Body of pancreas (tissue), 4 donors: ENCODE results near the gene SYNGR3. TPM values are rescaled to one million over a fixed set of nuclear protein-coding genes. Genes with fewer than 3 reads are reported as not detected.

ENCODE experiments used
- ATAC-seq: fragments of 150-250 bp; one replicate; pipeline ENCODE4 v1.9.1; 2016
- DNase-seq, 4 donors: peaks; one replicate each; pipeline ENCODE4 v3.0.0-alpha.2; 2019
- H3K27ac ChIP-seq, 4 donors: fragments of 200-600 bp; sonication (generic); 1 replicate in 3 of 4; 2 replicates in 1 of 4; pipeline versions ENCODE4 v1.5.1 to v1.6.1; 2016 to 2019; ENCODE audit warnings: mild to moderate bottlenecking in 1 of 4, mixed read lengths in 1 of 4, moderate library complexity in 1 of 4
- H3K27me3 ChIP-seq, 2 donors: fragments of 200-600 bp; sonication (generic); one replicate each; pipeline ENCODE4 v1.6.0; 2016; ENCODE audit warnings: mild to moderate bottlenecking in 1 of 2
- H3K36me3 ChIP-seq, 2 donors: fragments of 200-600 bp; sonication (generic); replicated peaks in 1 of 2; 2 replicates each; pipeline ENCODE4 v1.5.1; 2016; ENCODE audit warnings: low read depth in 2 of 2; ENCODE audit not compliant: insufficient read depth in 1 of 2
- H3K4me1 ChIP-seq: fragments of 200-600 bp; sonication (generic); one replicate; pipeline ENCODE4 v1.6.0; 2016
- H3K4me3 ChIP-seq, 2 donors: fragments of 200-600 bp; sonication (generic); 1 replicate in 1 of 2; 2 replicates in 1 of 2; pipeline ENCODE4 v1.5.1; 2016 to 2019
- H3K9me3 ChIP-seq, 3 donors: fragments of 200-600 bp; sonication (generic); 1 replicate in 2 of 3; 2 replicates in 1 of 3; pipeline ENCODE4 v1.5.1; 2016
- CTCF ChIP-seq, 7 experiments: fragments of 450-650 bp in 4 of 7; fragments of 200-600 bp in 3 of 7; sonication (generic) in 3 of 7; IDR thresholded peaks; one replicate each; pipeline ENCODE4 v1.5.1; 2016 to 2019; ENCODE audit warnings: antibody characterized with exemption in 7 of 7
- POLR2A ChIP-seq, 3 donors: fragments of 450-650 bp; IDR thresholded peaks; one replicate each; pipeline ENCODE4 v1.6.1; 2016; ENCODE audit warnings: antibody characterized with exemption in 3 of 3, mild to moderate bottlenecking in 2 of 3
- WGBS, 2 donors: methylation state at CpG; one replicate each; pipeline ENCODE4 v1.1.5; 2017; 5-methylcytosine and 5-hydroxymethylcytosine counted together
- intact Hi-C: fragments of 100-400 bp; cut with DNase I; formaldehyde crosslinking; loops from one replicate; pipeline ENCODE4 v1.15.1; 2023
- total RNA-seq, 2 donors: library from RNA; depleted of rRNA; stranded (reverse); fragments of >200 nt; gene quantifications; one replicate each; pipeline ENCODE4 v1.1.0, GENCODE V29; 2016

SYNGR3 gene
- total RNA-seq, 2 donors from 2014 or later = 0.33 to 1.6 TPM

- Histone ChIP-seq H3K36me3 (no peaks in the 10 kb centered on the region), H3K27me3 (no peaks in the 10 kb centered on the region), H3K4me1 (peaks cover 45% of the 10 kb centered on the region), H3K4me3 (no peak overlapping the region), H3K9me3 (no peaks in the 10 kb centered on the region), H3K27ac (peak overlapping the region in 2 of 4 donors; percentile 36 to 75)
- TF ChIP-seq POLR2A (IDR thresholded peaks at IDR 0.05) (no peak), CTCF (IDR thresholded peaks at IDR 0.05) (no peak)
- WGBS, 2 donors = 84 to 85% methylated on average over 13 to 26 of the region's 29 CpGs
- ATAC-seq = no peak
- intact Hi-C loops = no loop called here
- DNase-seq = no peak
These were observed 48.0 kb downstream of the SYNGR3 start for GRCh38 chr16:2037647-2038381.

- intact Hi-C loops = no loop called here
- DNase-seq = no peak
- TF ChIP-seq CTCF (IDR thresholded peaks at IDR 0.05) (no peak), POLR2A (IDR thresholded peaks at IDR 0.05) (no peak)
- Histone ChIP-seq H3K4me3 (no peak overlapping the region), H3K27ac (peak overlapping the region in 2 of 4 donors; percentile 55 to 62), H3K36me3 (no peaks in the 10 kb centered on the region), H3K4me1 (peaks cover 41% of the 10 kb centered on the region), H3K27me3 (no peaks in the 10 kb centered on the region), H3K9me3 (no peaks in the 10 kb centered on the region)
- 82 to 83% methylated on average over 26 to 35 of the region's 41 CpGs for WGBS, 2 donors
- no peak for ATAC-seq
These were observed 48.8 kb downstream of the SYNGR3 start for GRCh38 chr16:2038382-2039231.

GRCh38 chr16:2039274-2040031 is 49.7 kb downstream of the SYNGR3 start:
- Histone ChIP-seq H3K4me1 (peaks cover 37% of the 10 kb centered on the region), H3K27ac (peak overlapping the region in 2 of 4 donors; percentile 55 to 62), H3K4me3 (no peak overlapping the region), H3K27me3 (no peaks in the 10 kb centered on the region), H3K36me3 (no peaks in the 10 kb centered on the region), H3K9me3 (no peaks in the 10 kb centered on the region)
- intact Hi-C loops = no loop called here
- WGBS, 2 donors = 69 to 75% methylated on average over 18 to 26 of the region's 29 CpGs
- DNase-seq (peak in 3 of 4 donors; percentile 60 to 77 (median 64)), ATAC-seq (peak; percentile 43)
- TF ChIP-seq CTCF (IDR thresholded peaks at IDR 0.05) (no peak), POLR2A (IDR thresholded peaks at IDR 0.05) (no peak)

GRCh38 chr16:2040041-2040786 is 50.4 kb downstream of the SYNGR3 start:
- Histone ChIP-seq H3K27me3 (no peaks in the 10 kb centered on the region), H3K4me1 (peaks cover 36% of the 10 kb centered on the region), H3K9me3 (no peaks in the 10 kb centered on the region), H3K27ac (peak overlapping the region in 2 of 4 donors; percentile 55 to 62), H3K36me3 (no peaks in the 10 kb centered on the region), H3K4me3 (no peak overlapping the region)
- DNase-seq (no peak), ATAC-seq (no peak)
- TF ChIP-seq CTCF (IDR thresholded peaks at IDR 0.05) (no peak), POLR2A (IDR thresholded peaks at IDR 0.05) (no peak)
- intact Hi-C loops = no loop called here
- 83 to 100% methylated on average over 4 to 17 of the region's 24 CpGs for WGBS, 2 donors
